Neural cell (in vitro differentiated cells): Measurements from ENCODE around the gene STAT5B.

Experiments used
- EZH2 ChIP-seq: fragments of 200-600, 300-800 bp; shearing (Covaris generic), sonication (generic); IDR thresholded peaks from 2 replicates; pipeline ENCODE4 v1.6.1; 2014; ENCODE audit warnings: antibody characterized with exemption, low read length, borderline replicate concordance, mild to moderate bottlenecking; ENCODE audit not compliant: insufficient read depth, poor library complexity, severe bottlenecking
- MXI1 ChIP-seq: fragments of 450-650 bp; conservative IDR thresholded peaks from 2 replicates; pipeline ENCODE4 v1.6.1; 2014; ENCODE audit warnings: antibody characterized with exemption, mild to moderate bottlenecking; ENCODE audit not compliant: poor library complexity, severe bottlenecking
- RAD21 ChIP-seq: fragments of 450-650 bp; conservative IDR thresholded peaks from 2 replicates; pipeline ENCODE4 v1.6.1; 2014; ENCODE audit warnings: antibody characterized with exemption, mild to moderate bottlenecking, moderate library complexity
- REST ChIP-seq: IDR thresholded peaks from 2 replicates; pipeline ENCODE4 v1.6.1; 2012; ENCODE audit warnings: borderline replicate concordance
- SMC3 ChIP-seq: fragments of 450-650 bp; conservative IDR thresholded peaks from 2 replicates; pipeline ENCODE4 v1.6.1; 2014; ENCODE audit warnings: antibody characterized with exemption, mild to moderate bottlenecking, moderate library complexity; ENCODE audit not compliant: poor library complexity
- TF ChIP-seq, protein P1 (sequence below): fragments of 450-650 bp; IDR thresholded peaks from 2 replicates; pipeline ENCODE4 v1.5.1; 2014; ENCODE audit warnings: antibody characterized with exemption, mild to moderate bottlenecking, moderate library complexity; ENCODE audit not compliant: poor library complexity, severe bottlenecking

DNA sequence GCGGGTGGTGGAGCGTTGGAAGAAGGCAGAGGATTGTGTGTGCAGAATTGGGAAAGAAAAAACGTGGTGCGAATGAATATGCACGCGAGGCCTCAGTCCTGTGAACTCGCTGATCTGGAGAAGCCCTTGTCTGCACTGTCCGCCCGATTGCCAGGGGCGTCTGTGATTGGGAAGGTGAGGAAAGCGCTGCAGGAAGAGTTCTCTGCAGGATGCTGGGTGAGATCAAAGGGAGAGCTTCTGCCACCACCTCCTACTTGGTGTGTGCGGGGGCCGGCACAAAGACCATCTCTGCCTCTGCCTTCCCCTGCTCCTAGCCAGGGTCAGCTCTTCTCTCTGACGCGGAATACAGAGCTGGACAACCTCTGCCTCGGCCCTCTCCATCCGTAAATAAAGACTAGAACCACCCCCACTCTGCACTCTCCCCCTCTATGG, 120.6 kb downstream of the STAT5B start:
- TF ChIP-seq, protein P1, sequence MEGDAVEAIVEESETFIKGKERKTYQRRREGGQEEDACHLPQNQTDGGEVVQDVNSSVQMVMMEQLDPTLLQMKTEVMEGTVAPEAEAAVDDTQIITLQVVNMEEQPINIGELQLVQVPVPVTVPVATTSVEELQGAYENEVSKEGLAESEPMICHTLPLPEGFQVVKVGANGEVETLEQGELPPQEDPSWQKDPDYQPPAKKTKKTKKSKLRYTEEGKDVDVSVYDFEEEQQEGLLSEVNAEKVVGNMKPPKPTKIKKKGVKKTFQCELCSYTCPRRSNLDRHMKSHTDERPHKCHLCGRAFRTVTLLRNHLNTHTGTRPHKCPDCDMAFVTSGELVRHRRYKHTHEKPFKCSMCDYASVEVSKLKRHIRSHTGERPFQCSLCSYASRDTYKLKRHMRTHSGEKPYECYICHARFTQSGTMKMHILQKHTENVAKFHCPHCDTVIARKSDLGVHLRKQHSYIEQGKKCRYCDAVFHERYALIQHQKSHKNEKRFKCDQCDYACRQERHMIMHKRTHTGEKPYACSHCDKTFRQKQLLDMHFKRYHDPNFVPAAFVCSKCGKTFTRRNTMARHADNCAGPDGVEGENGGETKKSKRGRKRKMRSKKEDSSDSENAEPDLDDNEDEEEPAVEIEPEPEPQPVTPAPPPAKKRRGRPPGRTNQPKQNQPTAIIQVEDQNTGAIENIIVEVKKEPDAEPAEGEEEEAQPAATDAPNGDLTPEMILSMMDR: no peak
- no peak for TF ChIP-seq EZH2
- no peak for TF ChIP-seq SMC3
- TF ChIP-seq REST: no peak
- TF ChIP-seq RAD21: no peak
- TF ChIP-seq MXI1: no peak
